Skeletal muscle satellite cell (primary cell): ENCODE data around the gene ADI1.

Experiments used
- H3K27me3 ChIP-seq: 2 replicates; pipeline ENCODE4 v1.7.0; 2013; ENCODE audit warnings: low read length; ENCODE audit not compliant: control insufficient read depth, insufficient read depth
- H3K36me3 ChIP-seq: 2 replicates; pipeline ENCODE4 v1.7.0; 2013; ENCODE audit warnings: mild to moderate bottlenecking, control low read depth, low read length; ENCODE audit not compliant: insufficient read depth
- H3K4me1 ChIP-seq: 2 replicates; pipeline ENCODE4 v1.7.0; 2013; ENCODE audit warnings: low read length; ENCODE audit not compliant: control insufficient read depth, insufficient read depth
- H3K4me2 ChIP-seq: 2 replicates; pipeline ENCODE4 v1.7.0; 2013; ENCODE audit warnings: mild to moderate bottlenecking, low read length
- H3K4me3 ChIP-seq: 2 replicates; pipeline ENCODE4 v1.7.0; 2013; ENCODE audit warnings: low read length
- H3K9ac ChIP-seq: 2 replicates; pipeline ENCODE4 v1.7.0; 2013; ENCODE audit warnings: mild to moderate bottlenecking, low read depth, low read length, moderate library complexity
- H3K9me3 ChIP-seq: replicated peaks from 2 replicates; pipeline ENCODE4 v1.7.0; 2013; ENCODE audit warnings: mild to moderate bottlenecking, control low read depth, low read length

The ADI1 gene

GRCh38 chr2:3491306-3491705, 28.0 kb downstream of the ADI1 start:
- H3K36me3 ChIP-seq = peaks cover 4% of the 10 kb centered on the region
- H3K27me3 ChIP-seq = no peaks in the 10 kb centered on the region
- H3K9me3 ChIP-seq = no peaks in the 10 kb centered on the region
- peaks cover 25% of the 10 kb centered on the region for H3K4me1 ChIP-seq
- H3K4me2 ChIP-seq = no peak overlapping the region
- H3K4me3 ChIP-seq = no peak overlapping the region
- H3K9ac ChIP-seq = no peak overlapping the region

GRCh38 chr2:3490191-3491170, 28.9 kb downstream of the ADI1 start:
- Histone ChIP-seq H3K27me3 (no peaks in the 10 kb centered on the region), H3K36me3 (peaks cover 4% of the 10 kb centered on the region), H3K9me3 (no peaks in the 10 kb centered on the region), H3K4me3 (no peak overlapping the region), H3K4me2 (no peak overlapping the region), H3K9ac (no peak overlapping the region), H3K4me1 (peaks cover 25% of the 10 kb centered on the region)

GRCh38 chr2:3489764-3490115, 29.6 kb downstream of the ADI1 start:
- H3K27me3 ChIP-seq = no peaks in the 10 kb centered on the region
- no peaks in the 10 kb centered on the region for H3K9me3 ChIP-seq
- H3K4me3 ChIP-seq = no peak overlapping the region
- no peak overlapping the region for H3K9ac ChIP-seq
- peaks cover 25% of the 10 kb centered on the region for H3K4me1 ChIP-seq
- H3K36me3 ChIP-seq = peaks cover under 1% of the 10 kb centered on the region
- H3K4me2 ChIP-seq = no peak overlapping the region

GRCh38 chr2:3488855-3489763, 30.2 kb downstream of the ADI1 start:
- no peak overlapping the region for H3K4me3 ChIP-seq
- H3K9ac ChIP-seq = no peak overlapping the region
- H3K4me2 ChIP-seq = no peak overlapping the region
- H3K27me3 ChIP-seq = no peaks in the 10 kb centered on the region
- H3K4me1 ChIP-seq = peaks cover 24% of the 10 kb centered on the region
- no peaks in the 10 kb centered on the region for H3K9me3 ChIP-seq
- H3K36me3 ChIP-seq = no peaks in the 10 kb centered on the region

- no peaks in the 10 kb centered on the region for H3K27me3 ChIP-seq
- no peaks in the 10 kb centered on the region for H3K36me3 ChIP-seq
- no peak overlapping the region for H3K4me3 ChIP-seq
- H3K4me1 ChIP-seq = peaks cover 14% of the 10 kb centered on the region
- H3K9ac ChIP-seq = no peak overlapping the region
- no peaks in the 10 kb centered on the region for H3K9me3 ChIP-seq
- no peak overlapping the region for H3K4me2 ChIP-seq
Measured at GRCh38 chr2:3488061-3488531, 31.2 kb downstream of the ADI1 start.

- Histone ChIP-seq H3K4me3 (no peak overlapping the region), H3K4me1 (peaks cover 10% of the 10 kb centered on the region), H3K9me3 (no peaks in the 10 kb centered on the region), H3K9ac (no peak overlapping the region), H3K27me3 (no peaks in the 10 kb centered on the region), H3K4me2 (no peak overlapping the region), H3K36me3 (no peaks in the 10 kb centered on the region)
Measured at GRCh38 chr2:3487432-3487831, 31.9 kb downstream of the ADI1 start.

GRCh38 chr2:3487028-3487425, 32.3 kb downstream of the ADI1 start:
- no peak overlapping the region for H3K9ac ChIP-seq
- no peaks in the 10 kb centered on the region for H3K36me3 ChIP-seq
- no peak overlapping the region for H3K4me2 ChIP-seq
- no peaks in the 10 kb centered on the region for H3K27me3 ChIP-seq
- H3K9me3 ChIP-seq = no peaks in the 10 kb centered on the region
- no peak overlapping the region for H3K4me3 ChIP-seq
- peaks cover 8% of the 10 kb centered on the region for H3K4me1 ChIP-seq

- Histone ChIP-seq H3K4me2 (no peak overlapping the region), H3K4me1 (peaks cover 8% of the 10 kb centered on the region), H3K36me3 (no peaks in the 10 kb centered on the region), H3K9ac (no peak overlapping the region), H3K27me3 (no peaks in the 10 kb centered on the region), H3K4me3 (no peak overlapping the region), H3K9me3 (no peaks in the 10 kb centered on the region)
Measured at GRCh38 chr2:3486047-3487027, 33.0 kb downstream of the ADI1 start.

GRCh38 chr2:3485166-3485565, 34.2 kb downstream of the ADI1 start:
- no peaks in the 10 kb centered on the region for H3K27me3 ChIP-seq
- H3K4me2 ChIP-seq = no peak overlapping the region
- H3K9me3 ChIP-seq = no peaks in the 10 kb centered on the region
- peaks cover 5% of the 10 kb centered on the region for H3K36me3 ChIP-seq
- no peak overlapping the region for H3K9ac ChIP-seq
- H3K4me3 ChIP-seq = no peak overlapping the region
- peaks cover 8% of the 10 kb centered on the region for H3K4me1 ChIP-seq

GRCh38 chr2:3483986-3484960, 35.1 kb downstream of the ADI1 start:
- H3K9me3 ChIP-seq = no peaks in the 10 kb centered on the region
- no peak overlapping the region for H3K9ac ChIP-seq
- H3K4me3 ChIP-seq = no peak overlapping the region

More at GRCh38 chr2:3483986-3484960, 35.1 kb downstream of the ADI1 start:
- H3K27me3 ChIP-seq = no peaks in the 10 kb centered on the region
- no peak overlapping the region for H3K4me2 ChIP-seq
- peaks cover 8% of the 10 kb centered on the region for H3K4me1 ChIP-seq
- peaks cover 13% of the 10 kb centered on the region for H3K36me3 ChIP-seq
